ENCODE data around the gene INTS3. TPM values are rescaled to one million over a fixed set of nuclear protein-coding genes. Genes with fewer than 3 reads are reported as not detected.

The INTS3 gene
- total and polyA plus RNA-seq, 2 of the 8 experiments (the other 6 are each of a cell fraction or from before 2014, with no cell fraction given) = 66.8 to 93.2 TPM

DNA sequence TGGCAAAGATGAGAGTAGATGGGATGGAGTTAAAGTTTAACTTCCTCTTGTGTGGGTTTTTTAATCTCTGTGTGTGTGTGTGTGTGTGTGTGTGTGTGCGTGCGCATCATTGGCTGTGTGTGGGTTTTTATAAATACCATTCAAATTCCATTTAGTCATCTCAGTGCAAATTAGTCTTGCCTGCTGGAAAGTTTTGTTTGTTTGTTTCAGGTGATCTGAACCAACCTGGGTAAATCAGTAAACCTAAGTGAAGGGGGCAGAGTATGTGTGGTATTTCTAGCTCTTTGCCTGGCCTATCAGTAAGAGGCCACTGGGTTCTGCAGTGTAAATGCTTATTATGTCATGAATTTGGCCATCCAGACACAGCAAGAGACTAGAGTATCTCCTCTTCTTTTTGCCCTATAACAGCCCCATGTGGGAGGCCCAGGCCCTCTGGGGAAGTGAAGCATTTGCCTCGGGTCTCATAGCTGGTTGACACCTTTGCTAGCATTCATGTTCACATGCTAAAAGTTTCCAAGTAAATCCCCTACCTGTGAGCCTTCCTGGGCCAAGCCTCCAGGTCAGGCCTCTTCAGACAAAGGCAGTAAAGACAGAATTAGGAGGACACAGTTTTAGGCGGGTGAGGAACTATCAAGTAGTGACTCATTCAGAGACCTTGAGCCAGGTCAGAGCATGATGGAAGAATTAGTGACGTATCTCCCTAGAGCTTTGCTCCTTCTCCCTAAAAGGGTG lies 14.7 kb downstream of the INTS3 start:
- CTCF ChIA-PET (ENCODE audit: partially characterized antibody) = interaction anchor here (0.6 to 2.8 kb wide), 4 partner anchors 11 to 923 kb away, joined by 3 to 9 read pairs (median 4); no protein-coding TSS in a partner anchor
- POLR2A ChIA-PET (ENCODE audit: partially characterized antibody) = interaction anchor here (1.0 to 5.2 kb wide), 9 partner anchors 11 to 248 kb away, joined by 3 to 60 read pairs (median 4); partner anchors contain the start of genes INTS3 and RPS27
- no peak overlapping the region for H3K23ac ChIP-seq (ENCODE audit: insufficient read length)
- no peak overlapping the region for H2BK120ac ChIP-seq (replicated peaks; ENCODE audit: low read depth, low read length)
- H3K27me3 ChIP-seq (replicated peaks in 1 of 4; ENCODE audit: control insufficient read depth in 3 of 4, extremely low read depth in 1 of 4, insufficient read depth in 3 of 4, low read length in 3 of 4) = peaks cover 0 to 2% (median 0%) of the 10 kb centered on the region in 4 experiments; a peak in 1 of 7 replicates
- no peak overlapping the region for H3K4me3 ChIP-seq (ENCODE audit: extremely low read depth in 1 of 4, insufficient read depth in 2 of 4, low read depth in 3 of 4, low read length in 4 of 4)
- no peak overlapping the region for H2BK15ac ChIP-seq (ENCODE audit: low read length)
- peaks cover 6 to 46% (median 17%) of the 10 kb centered on the region in 4 experiments; a peak in 6 of 7 replicates for H3K4me1 ChIP-seq (replicated peaks in 1 of 4; ENCODE audit: control insufficient read depth in 3 of 4, insufficient read depth in 4 of 4, low read length in 3 of 4)
- H4K91ac ChIP-seq (replicated peaks; ENCODE audit: insufficient read length, low read length) = no peak overlapping the region
- H4K5ac ChIP-seq (ENCODE audit: insufficient read length, low read depth, low read length) = no peak overlapping the region
- DNase-seq (ENCODE audit: low read depth in 1 of 2, low spot score in 2 of 2) = no peak
- H4K20me1 ChIP-seq (replicated peaks in 1 of 2; ENCODE audit: control insufficient read depth in 1 of 2, insufficient read depth in 2 of 2, low read length in 2 of 2) = no peaks in the 10 kb centered on the region
- H2BK12ac ChIP-seq (ENCODE audit: low read depth, low read length) = 0 out of 2 replicates have a peak overlapping the region, but pooled peaks have one; percentile 0
- H2BK5ac ChIP-seq (ENCODE audit: low read depth, low read length) = no peak overlapping the region
- H4K8ac ChIP-seq (ENCODE audit: extremely low read depth, insufficient read depth, low read length) = no peak overlapping the region
- H2AFZ ChIP-seq (ENCODE audit: low read length) = no peak overlapping the region
- H3K4ac ChIP-seq (replicated peaks; ENCODE audit: insufficient read length, low read depth, low read length) = no peak overlapping the region
- H3K23me2 ChIP-seq (ENCODE audit: low read depth, low read length) = no peaks in the 10 kb centered on the region; the same call in 1 of the 2 replicates
- 85% methylated on average over 5 of the region's 5 CpGs; no CpG with 5 or more reads in 1 of the 2 experiments for WGBS, 2 experiments (ENCODE audit: extremely low coverage in 1 of 2, insufficient coverage in 1 of 2, insufficient read length in 1 of 2, insufficient replicate concordance in 2 of 2, low coverage in 1 of 2, low lambda C conversion rate in 2 of 2, missing lambda C conversion rate in 1 of 2)
- H3K27ac ChIP-seq (ENCODE audit: low read depth, low read length) = no peak overlapping the region
- H3K36me3 ChIP-seq (ENCODE audit: control insufficient read depth in 2 of 4, insufficient read depth in 4 of 4, low read length in 3 of 4) = peaks cover 9 to 44% (median 29%) of the 10 kb centered on the region in 4 experiments
- H3K4me2 ChIP-seq (ENCODE audit: insufficient read depth in 1 of 2, low read depth in 2 of 2, low read length in 2 of 2) = no peak overlapping the region
- H3K9ac ChIP-seq (replicated peaks in 1 of 4; ENCODE audit: extremely low read depth in 1 of 4, low read depth in 3 of 4, low read length in 3 of 4) = no peak overlapping the region
- no peak overlapping the region for H2AK5ac ChIP-seq (ENCODE audit: low read depth, low read length)
- no peaks in the 10 kb centered on the region for H3K9me3 ChIP-seq (ENCODE audit: insufficient read depth in 2 of 2, low read depth in 1 of 2, low read length in 1 of 2)
- H3K79me2 ChIP-seq (ENCODE audit: control insufficient read depth in 1 of 2, insufficient read depth in 2 of 2, low read length in 2 of 2) = peaks cover 0 to 15% of the 10 kb centered on the region in 2 experiments; a peak in 2 of 4 replicates
- no peak overlapping the region for H3K18ac ChIP-seq (ENCODE audit: extremely low read depth, low read length)
- no peaks in the 10 kb centered on the region for H3K79me1 ChIP-seq (ENCODE audit: low read depth, low read length)
- FAIRE-seq = no peak
- H2BK20ac ChIP-seq (ENCODE audit: low read length) = no peak overlapping the region
- no peak overlapping the region for H3K14ac ChIP-seq (ENCODE audit: insufficient read length)
- no peak overlapping the region for H3K56ac ChIP-seq (replicated peaks; ENCODE audit: insufficient read length, low read depth, low read length)
- TF ChIP-seq, protein P1, sequence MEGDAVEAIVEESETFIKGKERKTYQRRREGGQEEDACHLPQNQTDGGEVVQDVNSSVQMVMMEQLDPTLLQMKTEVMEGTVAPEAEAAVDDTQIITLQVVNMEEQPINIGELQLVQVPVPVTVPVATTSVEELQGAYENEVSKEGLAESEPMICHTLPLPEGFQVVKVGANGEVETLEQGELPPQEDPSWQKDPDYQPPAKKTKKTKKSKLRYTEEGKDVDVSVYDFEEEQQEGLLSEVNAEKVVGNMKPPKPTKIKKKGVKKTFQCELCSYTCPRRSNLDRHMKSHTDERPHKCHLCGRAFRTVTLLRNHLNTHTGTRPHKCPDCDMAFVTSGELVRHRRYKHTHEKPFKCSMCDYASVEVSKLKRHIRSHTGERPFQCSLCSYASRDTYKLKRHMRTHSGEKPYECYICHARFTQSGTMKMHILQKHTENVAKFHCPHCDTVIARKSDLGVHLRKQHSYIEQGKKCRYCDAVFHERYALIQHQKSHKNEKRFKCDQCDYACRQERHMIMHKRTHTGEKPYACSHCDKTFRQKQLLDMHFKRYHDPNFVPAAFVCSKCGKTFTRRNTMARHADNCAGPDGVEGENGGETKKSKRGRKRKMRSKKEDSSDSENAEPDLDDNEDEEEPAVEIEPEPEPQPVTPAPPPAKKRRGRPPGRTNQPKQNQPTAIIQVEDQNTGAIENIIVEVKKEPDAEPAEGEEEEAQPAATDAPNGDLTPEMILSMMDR (IDR thresholded peaks at IDR 0.05; ENCODE audit: control extremely low read depth in 1 of 3, insufficient read depth in 1 of 3, low read depth in 1 of 3, low read length in 3 of 3) = no peak
- TF ChIP-seq SAP30 (IDR thresholded peaks at IDR 0.05; ENCODE audit: insufficient read depth, insufficient replicate concordance, low read length) = no peak

Measured in H1 (cell line).